A549 (cell line): ENCODE data around the gene RAP1GAP2. TPM values are rescaled to one million over a fixed set of nuclear protein-coding genes. Genes with fewer than 3 reads are reported as not detected.

ENCODE experiments used
- ATAC-seq, 2 experiments: fragments of 200-7000 bp in 1 of 2; fragments of >200 bp in 1 of 2; cut with Nextera tagmentation in 1 of 2; cut with Tn5 transposase in 1 of 2; 3 replicates each; pipeline versions ENCODE4 v1.8.0 to v1.9.1; 2018 to 2020; ENCODE audit warnings: mild to moderate bottlenecking in 1 of 2, moderate library complexity in 1 of 2
- CTCF ChIA-PET: fragments of 300-600 bp; sonication (Branson Sonifier 250); formaldehyde crosslinking; extraction: SDS; loops from one replicate; lab custom pipeline; 2021; ENCODE audit warnings: antibody characterized with exemption, inconsistent platforms; lab: Yijun Ruan, JAX
- POLR2A ChIA-PET: fragments of 350-600 bp; formaldehyde crosslinking; extraction: SDS; loops from one replicate; lab custom pipeline; 2021; ENCODE audit warnings: antibody characterized with exemption, inconsistent platforms; lab: Yijun Ruan, JAX
- DNase-seq, 2 experiments: peaks; one replicate each; pipeline versions ENCODE4 v3.0.0 to v3.0.0-alpha.2; 2011 to 2016; ENCODE audit warnings: low read depth in 1 of 2, low spot score in 1 of 2
- FAIRE-seq: peaks from 2 replicates; lab custom pipeline; 2011; peaks lifted over from hg19 to GRCh38; lab: Jason Lieb, UNC
- H3K27ac ChIP-seq, 2 experiments: fragments of >200 bp; sonication (Bioruptor Twin); formaldehyde crosslinking; 3 replicates each; pipeline ENCODE4 v1.5.1; 2016 to 2017
- H3K4me1 ChIP-seq: fragments of >200 bp; sonication (Bioruptor Twin); formaldehyde crosslinking; 3 replicates; pipeline ENCODE4 v1.6.1; 2016
- H3K4me2 ChIP-seq: fragments of >200 bp; sonication (Bioruptor Twin); formaldehyde crosslinking; 3 replicates; pipeline ENCODE4 v1.6.1; 2016
- H3K4me3 ChIP-seq: fragments of >200 bp; sonication (Bioruptor Twin); formaldehyde crosslinking; 3 replicates; pipeline ENCODE4 v1.5.1; 2016
- H3K9me3 ChIP-seq: fragments of >200 bp; sonication (Bioruptor Twin); formaldehyde crosslinking; 3 replicates; pipeline ENCODE4 v1.6.1; 2016
- BCL3 ChIP-seq: fragments of >200 bp; sonication (Bioruptor Twin); formaldehyde crosslinking; IDR thresholded peaks from 3 replicates; pipeline ENCODE4 v1.6.1; 2016
- CEBPB ChIP-seq, 2 experiments: fragments of >200 bp in 1 of 2; sonication (Bioruptor Twin) in 1 of 2; formaldehyde crosslinking in 1 of 2; IDR thresholded peaks; 2 replicates each; pipeline ENCODE4 v1.6.1; 2012 to 2016
- CTCF ChIP-seq: fragments of >200 bp; sonication (Bioruptor Twin); formaldehyde crosslinking; IDR thresholded peaks from 3 replicates; pipeline ENCODE4 v1.5.1; 2016
- EHF ChIP-seq: fragments of 250-450 bp; sonication (Bioruptor Pico); IDR thresholded peaks from 2 replicates; pipeline ENCODE4 v1.5.0; 2020; ENCODE audit warnings: mild to moderate bottlenecking
- EHMT2 ChIP-seq: fragments of 200-600 bp; sonication (generic); IDR thresholded peaks from 2 replicates; pipeline ENCODE4 v1.6.1; 2016; ENCODE audit warnings: antibody characterized with exemption, low read depth, mild to moderate bottlenecking, moderate library complexity
- ESRRA ChIP-seq: fragments of 150-350 bp; IDR thresholded peaks from 2 replicates; pipeline ENCODE4 v1.6.1; 2014; ENCODE audit warnings: mild to moderate bottlenecking, low read length, borderline replicate concordance
- FOSL2 ChIP-seq, 2 experiments: fragments of 450-650 bp in 1 of 2; fragments of >200 bp in 1 of 2; sonication (Bioruptor Twin) in 1 of 2; formaldehyde crosslinking; IDR thresholded peaks; 2 replicates each; pipeline versions ENCODE4 v1.5.0 to v1.6.1; 2016 to 2020; ENCODE audit warnings: mild to moderate bottlenecking in 1 of 2, moderate library complexity in 1 of 2
- FOXS1 ChIP-seq: fragments of 250-450 bp; sonication (Bioruptor Pico); IDR thresholded peaks from 2 replicates; pipeline ENCODE4 v1.5.0; 2020; ENCODE audit warnings: mild to moderate bottlenecking, moderate library complexity
- GATA3 ChIP-seq: IDR thresholded peaks from 2 replicates; pipeline ENCODE4 v1.6.1; 2012; ENCODE audit warnings: borderline replicate concordance
- HDAC2 ChIP-seq: fragments of 200-600 bp; sonication (generic); IDR thresholded peaks from 2 replicates; pipeline ENCODE4 v1.6.1; 2016
- HMGXB4 ChIP-seq: fragments of 250-450 bp; sonication (Bioruptor Pico); IDR thresholded peaks from 2 replicates; pipeline ENCODE4 v1.5.0; 2021; ENCODE audit warnings: mild to moderate bottlenecking, moderate library complexity, borderline replicate concordance
- JUNB ChIP-seq: fragments of >200 bp; sonication (Bioruptor Twin); formaldehyde crosslinking; IDR thresholded peaks from 2 replicates; pipeline ENCODE4 v1.6.1; 2016
- NR3C1 ChIP-seq: fragments of >200 bp; sonication (Bioruptor Twin); formaldehyde crosslinking; IDR thresholded peaks from 3 replicates; pipeline ENCODE4 v1.6.1; 2017
- PBX3 ChIP-seq: IDR thresholded peaks from 2 replicates; pipeline ENCODE4 v1.6.1; 2012
- POLR2A ChIP-seq: IDR thresholded peaks from 2 replicates; pipeline ENCODE4 v1.6.1; 2012; ENCODE audit warnings: mild to moderate bottlenecking, low read length
- RCOR1 ChIP-seq: fragments of 150-350 bp; IDR thresholded peaks from 2 replicates; pipeline ENCODE4 v1.6.1; 2014; ENCODE audit warnings: antibody characterized with exemption, low read length, low read depth
- RNF2 ChIP-seq: fragments of 200-600 bp; sonication (generic); IDR thresholded peaks from 2 replicates; pipeline ENCODE4 v1.6.1; 2016; ENCODE audit warnings: low read depth, mild to moderate bottlenecking, antibody characterized with exemption, moderate library complexity, borderline replicate concordance
- ZSCAN20 ChIP-seq: fragments of 250-450 bp; sonication (Bioruptor Pico); IDR thresholded peaks from 2 replicates; pipeline ENCODE4 v1.8.0; 2022; ENCODE audit warnings: mild to moderate bottlenecking, moderate library complexity
- WGBS: methylation state at CpG from one replicate; pipeline ENCODE4 v1.1.6; 2017; ENCODE audit errors: missing lambda C conversion rate; 5-methylcytosine and 5-hydroxymethylcytosine counted together
- polyA plus RNA-seq, 4 experiments: library from polyadenylated mRNA; depleted of rRNA in 3 of 4; stranded (reverse); fragments of >200 nt; fragmentation: RNase III in 1 of 4; extraction: RNeasy Plus Mini Kit Qiagen cat#74134 plus additional on column Dnase treatment in 1 of 4; gene quantifications; 2 replicates in 3 of 4; 3 replicates in 1 of 4; pipeline ENCODE4 v1.2.3, GENCODE V29; 2011 to 2017

Gene RAP1GAP2
- polyA plus RNA-seq, 2 of the 4 experiments (the other 2 are of a cell fraction), result 8.3 to 20.8 TPM

GRCh38 chr17:2865228-2865627 is 69.0 kb downstream of the RAP1GAP2 start:
- ChIA-PET CTCF (interaction anchor here (0.6 to 9.3 kb wide), 6 partner anchors 18 to 178 kb away, joined by 3 to 97 read pairs (median 6); no protein-coding TSS in a partner anchor), POLR2A (interaction anchor here (0.5 kb wide), 1 partner anchor 1199 kb away, joined by 3 read pairs; no protein-coding TSS in a partner anchor)
- peaks cover 17% of the 10 kb centered on the region for H3K4me1 ChIP-seq
- no peaks in the 10 kb centered on the region for H3K9me3 ChIP-seq
- WGBS, result 91% methylated on average over 3 of the region's 3 CpGs
- no peak for ATAC-seq
- H3K4me3 ChIP-seq, result no peak overlapping the region
- no peak for TF ChIP-seq RNF2
- no peak for TF ChIP-seq ESRRA
- TF ChIP-seq CTCF, result no peak
- no peak for TF ChIP-seq HMGXB4 (CRISPR knock-in tag)
- no peak for TF ChIP-seq ZSCAN20 (CRISPR knock-in tag)
- no peak for TF ChIP-seq EHMT2
- no peak for TF ChIP-seq NR3C1
- H3K4me2 ChIP-seq, result no peak overlapping the region
- no peak for DNase-seq
- H3K27ac ChIP-seq, result no peak overlapping the region
- no peak for FAIRE-seq

GRCh38 chr17:2867441-2868424 is 71.5 kb downstream of the RAP1GAP2 start:
- Histone ChIP-seq H3K9me3 (no peaks in the 10 kb centered on the region), H3K4me2 (peak overlapping the region; percentile 60), H3K4me3 (no peak overlapping the region), H3K27ac (peak overlapping the region; percentile 34 to 74), H3K4me1 (peaks cover 17% of the 10 kb centered on the region)
- peak; percentile 76 to 86 for ATAC-seq
- peak in 1 of 2 experiments; percentile 79 for DNase-seq
- 70% methylated on average over 22 of the region's 23 CpGs for WGBS
- CTCF ChIA-PET, result interaction anchor here (0.9 to 1.8 kb wide), 13 partner anchors 10 to 145 kb away, joined by 3 to 16 read pairs (median 4); no protein-coding TSS in a partner anchor
- peak; percentile 38; the same call in 1 of the 2 replicates for TF ChIP-seq GATA3
- TF ChIP-seq JUNB, result peak; percentile 46
- TF ChIP-seq RCOR1, result no peak
- no peak for TF ChIP-seq EHF (CRISPR knock-in tag)
- TF ChIP-seq POLR2A, result no peak
- no peak for TF ChIP-seq BCL3
- no peak for TF ChIP-seq PBX3
- no peak for TF ChIP-seq CTCF
- TF ChIP-seq HDAC2, result no peak
- TF ChIP-seq CEBPB (IDR thresholded peaks at IDR 0.05), result peak; percentile 26 to 65; a peak in 2 of 4 replicates
- 0 out of 2 replicates have a peak, but pooled peaks have one; percentile 15 for TF ChIP-seq FOSL2 (IDR thresholded peaks at IDR 0.05)
- TF ChIP-seq FOSL2 (CRISPR knock-in tag; IDR thresholded peaks at IDR 0.05), result peak; percentile 87
- no peak for TF ChIP-seq FOXS1 (CRISPR knock-in tag)
- no peak for FAIRE-seq
- POLR2A ChIA-PET, result interaction anchor here (0.5 kb wide), 1 partner anchor 92 kb away, joined by 5 read pairs; no protein-coding TSS in a partner anchor
